K562 (cell line): ENCODE results near the gene RAP1A. TPM values are rescaled to one million over a fixed set of nuclear protein-coding genes. Genes with fewer than 3 reads are reported as not detected.

ENCODE experiments used
- COPS2 ChIP-seq: fragments of 450-650 bp; conservative IDR thresholded peaks from 2 replicates; pipeline ENCODE4 v1.6.1; 2016; ENCODE audit warnings: mild to moderate bottlenecking, moderate library complexity
- CREB1 ChIP-seq, 2 experiments: sonication (generic) in 1 of 2; formaldehyde crosslinking in 1 of 2; IDR thresholded peaks; 2 replicates each; pipeline versions ENCODE4 v1.6.1 to v1.8.0; 2012 to 2022; ENCODE audit warnings: inconsistent platforms in 1 of 2, mild to moderate bottlenecking in 1 of 2, missing genetic modification reagents in 1 of 2, moderate library complexity in 1 of 2
- DDX20 ChIP-seq: fragments of 450-650 bp; IDR thresholded peaks from 2 replicates; pipeline ENCODE4 v1.6.1; 2016; ENCODE audit warnings: missing genetic modification characterization, low read depth, mild to moderate bottlenecking, missing compliant biosample characterization, moderate library complexity
- HIVEP1 ChIP-seq: fragments of 250-450 bp; sonication (Bioruptor Pico); IDR thresholded peaks from 2 replicates; pipeline ENCODE4 v1.4.0; 2020; ENCODE audit warnings: mild to moderate bottlenecking
- HSF4 ChIP-seq: fragments of 250-450 bp; sonication (Bioruptor Pico); IDR thresholded peaks from 2 replicates; pipeline ENCODE4 v2.1.2; 2022; ENCODE audit warnings: mild to moderate bottlenecking, moderate library complexity, borderline replicate concordance
- JUND ChIP-seq, 2 experiments: IDR thresholded peaks; 2 replicates in 1 of 2; 3 replicates in 1 of 2; pipeline ENCODE4 v1.6.1; 2011; ENCODE audit warnings: borderline replicate concordance in 2 of 2, low read depth in 2 of 2, low read length in 2 of 2, improper control_type of control experiment in 1 of 2, missing biosample characterization in 1 of 2, missing genetic modification characterization in 1 of 2, missing genetic modification reagents in 1 of 2
- RFX1 ChIP-seq: fragments of 450-650 bp; IDR thresholded peaks from 2 replicates; pipeline ENCODE4 v1.6.1; 2016; ENCODE audit warnings: mild to moderate bottlenecking, moderate library complexity
- SMARCC2 ChIP-seq: fragments of 450-650 bp; IDR thresholded peaks from 2 replicates; pipeline ENCODE4 v1.6.1; 2017; ENCODE audit warnings: antibody characterized with exemption, moderate library complexity, mild to moderate bottlenecking, low read depth
- TARDBP ChIP-seq: fragments of 450-650 bp; IDR thresholded peaks from 2 replicates; pipeline ENCODE4 v1.6.1; 2016
- TEAD2 ChIP-seq: fragments of 450-650 bp; IDR thresholded peaks from 2 replicates; pipeline ENCODE4 v1.6.1; 2016; ENCODE audit warnings: missing genetic modification characterization, control low read depth, missing compliant biosample characterization
- ZNF507 ChIP-seq: conservative IDR thresholded peaks from 2 replicates; pipeline ENCODE4 v1.6.1; 2017; ENCODE audit warnings: missing genetic modification characterization, missing compliant biosample characterization
- polyA plus RNA-seq, 8 experiments: library from polyadenylated mRNA; depleted of rRNA in 4 of 8; stranded (reverse) in 5 of 8; unstranded in 3 of 8; fragments of >200 nt; fragmentation: Nextera tagmentation in 2 of 8; fragmentation: Illumina TruSeq in 1 of 8; extraction: Ambion mirVana in 2 of 8; extraction: Trizol in 1 of 8; gene quantifications; 2 replicates each; pipeline versions ENCODE4 v1.2.1 to v1.2.3, GENCODE V29; 2011 to 2014; ENCODE audit warnings: inconsistent platforms in 1 of 8, missing spikeins in 1 of 8
- total RNA-seq, 7 experiments: library from RNA; depleted of rRNA in 6 of 7; stranded (reverse); fragments of >200 nt in 6 of 7; fragmentation: Illumina TruSeq in 2 of 7; extraction: Trizol in 2 of 7; gene quantifications; 2 replicates each; pipeline versions ENCODE4 v1.2.1 to v1.2.3, GENCODE V29; 2011 to 2021; ENCODE audit warnings: low replicate concordance in 1 of 7
- TF ChIP-seq, protein P1 (sequence below), 3 experiments: fragments of 200-800 bp in 1 of 3; fragments of 250-450 bp in 1 of 3; fragments of 450-650 bp in 1 of 3; sonication (Bioruptor Pico) in 1 of 3; sonication (Bioruptor generic) in 1 of 3; formaldehyde crosslinking in 1 of 3; IDR thresholded peaks; 2 replicates each; pipeline versions ENCODE4 v1.6.1 to v1.8.0; 2016 to 2022; ENCODE audit warnings: mild to moderate bottlenecking in 2 of 3, missing genetic modification characterization in 2 of 3, missing compliant biosample characterization in 1 of 3, moderate library complexity in 1 of 3
- TF ChIP-seq, protein P2 (sequence below): IDR thresholded peaks from 2 replicates; pipeline ENCODE4 v1.6.1; 2016; ENCODE audit warnings: missing genetic modification characterization, missing compliant biosample characterization

RAP1A gene
- total and polyA plus RNA-seq, 9 of the 15 experiments (the other 6 are each of a cell fraction or from before 2014, with no cell fraction given) = 13.4 to 86.2 (median 32.5) TPM

DNA sequence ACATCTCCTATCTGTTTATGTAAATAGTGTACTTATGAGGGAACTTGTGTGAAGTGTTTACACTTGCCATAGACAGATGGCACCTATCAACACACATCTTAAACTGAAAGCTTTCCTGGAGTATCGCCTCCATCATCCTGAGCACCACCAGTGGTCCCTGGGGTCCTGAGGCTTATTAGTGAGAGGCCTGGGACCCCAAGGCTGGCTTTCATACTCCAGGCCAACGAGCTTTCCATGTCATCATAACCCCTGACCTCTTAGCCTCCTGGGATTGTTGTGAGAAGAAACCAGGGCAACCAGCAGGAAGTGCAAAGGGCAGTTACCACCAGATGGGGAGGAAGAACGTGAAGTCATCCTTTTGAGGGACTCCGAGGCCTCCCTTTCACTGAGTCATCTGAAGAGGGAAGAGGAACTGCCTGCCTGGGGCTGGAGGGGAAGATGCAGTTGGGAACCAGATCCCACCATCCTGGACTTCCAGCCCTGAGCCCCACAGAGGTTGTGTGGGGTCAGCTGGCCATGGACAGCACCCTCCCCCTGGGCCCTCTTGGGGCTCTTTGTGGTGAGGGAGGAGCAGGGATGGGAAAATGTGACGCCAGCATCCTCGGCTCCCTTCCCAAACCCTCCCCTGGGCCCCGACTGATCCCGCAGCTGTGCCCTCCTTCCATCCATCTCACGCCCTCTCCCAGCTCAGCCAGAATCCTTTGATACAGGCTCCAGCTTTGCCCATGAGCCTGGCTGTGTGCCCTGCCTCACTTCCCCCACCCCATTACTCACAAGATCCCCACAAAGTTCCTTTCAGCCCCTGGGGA lies 113.8 kb downstream of the RAP1A start (continued):
- no peak for TF ChIP-seq HSF4
- TF ChIP-seq TEAD2 (tag) = no peak
- no peak for TF ChIP-seq DDX20 (tag)
- no peak for TF ChIP-seq SMARCC2
- peak; percentile 84 for TF ChIP-seq JUND (IDR thresholded peaks at IDR 0.05; ENCODE audit: borderline replicate concordance, low read depth, low read length)
- TF ChIP-seq JUND (tag; IDR thresholded peaks at IDR 0.05; ENCODE audit: borderline replicate concordance, low read depth, low read length) = peak; percentile 86; the same call in 2 of the 3 replicates
- TF ChIP-seq ZNF507 (tag) = no peak
- TF ChIP-seq, protein P1, sequence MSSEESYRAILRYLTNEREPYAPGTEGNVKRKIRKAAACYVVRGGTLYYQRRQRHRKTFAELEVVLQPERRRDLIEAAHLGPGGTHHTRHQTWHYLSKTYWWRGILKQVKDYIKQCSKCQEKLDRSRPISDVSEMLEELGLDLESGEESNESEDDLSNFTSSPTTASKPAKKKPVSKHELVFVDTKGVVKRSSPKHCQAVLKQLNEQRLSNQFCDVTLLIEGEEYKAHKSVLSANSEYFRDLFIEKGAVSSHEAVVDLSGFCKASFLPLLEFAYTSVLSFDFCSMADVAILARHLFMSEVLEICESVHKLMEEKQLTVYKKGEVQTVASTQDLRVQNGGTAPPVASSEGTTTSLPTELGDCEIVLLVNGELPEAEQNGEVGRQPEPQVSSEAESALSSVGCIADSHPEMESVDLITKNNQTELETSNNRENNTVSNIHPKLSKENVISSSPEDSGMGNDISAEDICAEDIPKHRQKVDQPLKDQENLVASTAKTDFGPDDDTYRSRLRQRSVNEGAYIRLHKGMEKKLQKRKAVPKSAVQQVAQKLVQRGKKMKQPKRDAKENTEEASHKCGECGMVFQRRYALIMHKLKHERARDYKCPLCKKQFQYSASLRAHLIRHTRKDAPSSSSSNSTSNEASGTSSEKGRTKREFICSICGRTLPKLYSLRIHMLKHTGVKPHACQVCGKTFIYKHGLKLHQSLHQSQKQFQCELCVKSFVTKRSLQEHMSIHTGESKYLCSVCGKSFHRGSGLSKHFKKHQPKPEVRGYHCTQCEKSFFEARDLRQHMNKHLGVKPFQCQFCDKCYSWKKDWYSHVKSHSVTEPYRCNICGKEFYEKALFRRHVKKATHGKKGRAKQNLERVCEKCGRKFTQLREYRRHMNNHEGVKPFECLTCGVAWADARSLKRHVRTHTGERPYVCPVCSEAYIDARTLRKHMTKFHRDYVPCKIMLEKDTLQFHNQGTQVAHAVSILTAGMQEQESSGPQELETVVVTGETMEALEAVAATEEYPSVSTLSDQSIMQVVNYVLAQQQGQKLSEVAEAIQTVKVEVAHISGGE (CRISPR knock-in tag; IDR thresholded peaks at IDR 0.05) = no peak
- no peak for TF ChIP-seq TARDBP
- TF ChIP-seq COPS2 = no peak
- no peak for TF ChIP-seq HIVEP1 (CRISPR knock-in tag)
- no peak for TF ChIP-seq CREB1 (IDR thresholded peaks at IDR 0.05)
- peak; percentile 39; the same call in 1 of the 2 replicates for TF ChIP-seq CREB1 (CRISPR knock-in tag; IDR thresholded peaks at IDR 0.05)
- peak; percentile 85 for TF ChIP-seq RFX1
- TF ChIP-seq, protein P2, sequence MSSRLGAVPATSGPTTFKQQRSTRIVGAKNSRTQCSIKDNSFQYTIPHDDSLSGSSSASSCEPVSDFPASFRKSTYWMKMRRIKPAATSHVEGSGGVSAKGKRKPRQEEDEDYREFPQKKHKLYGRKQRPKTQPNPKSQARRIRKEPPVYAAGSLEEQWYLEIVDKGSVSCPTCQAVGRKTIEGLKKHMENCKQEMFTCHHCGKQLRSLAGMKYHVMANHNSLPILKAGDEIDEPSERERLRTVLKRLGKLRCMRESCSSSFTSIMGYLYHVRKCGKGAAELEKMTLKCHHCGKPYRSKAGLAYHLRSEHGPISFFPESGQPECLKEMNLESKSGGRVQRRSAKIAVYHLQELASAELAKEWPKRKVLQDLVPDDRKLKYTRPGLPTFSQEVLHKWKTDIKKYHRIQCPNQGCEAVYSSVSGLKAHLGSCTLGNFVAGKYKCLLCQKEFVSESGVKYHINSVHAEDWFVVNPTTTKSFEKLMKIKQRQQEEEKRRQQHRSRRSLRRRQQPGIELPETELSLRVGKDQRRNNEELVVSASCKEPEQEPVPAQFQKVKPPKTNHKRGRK (tag) = no peak
